Activated gamma-delta T cell treated with anti-CD3 and anti-CD28 coated beads, Interleukin-2, amount 50 U/mL, for 16 hours (primary cell): ENCODE results near the gene IGSF3.
"Not testable (repeated sequence)": the region's sequence is repeated elsewhere in the genome, so short reads cannot be mapped to it uniquely, and the experiment has no call there.

Experiments
- DNase-seq: peaks from one replicate; pipeline ENCODE4 v3.0.0-alpha.2; 2020; ENCODE audit warnings: low read depth

Gene IGSF3

DNA sequence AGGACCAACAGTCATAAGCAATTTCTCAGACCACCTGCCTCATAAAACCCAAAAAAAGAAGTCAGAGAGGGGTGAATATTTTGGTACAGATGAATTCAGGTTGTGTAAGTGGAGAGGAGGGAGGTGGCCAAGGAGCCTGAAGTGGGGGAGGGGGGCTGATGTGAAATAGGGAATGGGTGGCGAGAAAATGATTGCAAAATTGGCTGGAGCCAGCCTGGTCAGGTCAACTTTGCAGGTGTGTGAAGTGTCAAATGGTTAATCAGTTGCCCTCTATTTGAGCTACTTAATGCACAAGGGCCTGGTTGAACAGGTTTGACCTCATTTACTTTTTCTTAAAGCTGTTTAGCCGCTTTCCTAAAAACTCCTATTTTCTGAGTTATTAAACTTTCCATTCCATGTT, 38.1 kb downstream of the IGSF3 start:
- DNase-seq, result not testable (repeated sequence)

DNA sequence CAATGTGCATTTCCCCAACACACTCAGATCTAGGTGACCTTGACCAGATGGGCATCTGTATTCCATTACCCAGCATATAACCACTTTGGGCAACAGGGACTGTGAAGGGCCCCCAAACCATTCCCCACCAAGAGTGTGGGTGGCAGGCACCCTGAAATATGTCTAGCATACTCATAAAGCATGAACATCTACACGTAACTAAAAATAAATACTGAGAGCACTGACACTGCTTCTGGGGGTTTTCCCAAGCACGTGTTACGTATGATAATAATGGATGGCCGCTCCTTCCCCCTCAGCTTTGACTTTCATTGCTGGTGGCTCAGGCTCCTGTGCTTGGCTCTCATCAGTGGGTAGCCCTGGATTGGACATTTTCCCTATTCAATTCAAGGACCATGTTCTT, 39.1 kb downstream of the IGSF3 start:
- DNase-seq, result no peak

DNA sequence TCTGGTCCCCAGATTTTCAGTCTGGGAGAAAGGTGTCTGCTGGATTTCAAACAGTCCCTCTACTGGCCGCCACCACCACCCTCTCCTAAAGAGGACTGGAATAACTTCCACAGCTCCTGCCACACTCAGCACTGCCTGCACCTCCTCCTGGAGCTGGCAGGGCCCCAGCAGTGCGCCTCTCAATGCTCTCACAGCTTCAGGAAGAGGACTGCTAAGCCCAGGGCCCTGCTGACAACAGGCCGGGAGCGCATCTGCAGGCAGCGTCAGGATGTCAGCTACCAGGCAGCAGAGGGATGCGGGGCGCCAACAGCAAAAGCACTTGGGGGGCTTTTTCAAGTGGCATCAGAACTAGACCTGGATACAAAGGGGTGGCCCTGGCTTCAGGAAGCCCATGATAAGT, 40.2 kb downstream of the IGSF3 start:
- DNase-seq, result not testable (repeated sequence)

DNA sequence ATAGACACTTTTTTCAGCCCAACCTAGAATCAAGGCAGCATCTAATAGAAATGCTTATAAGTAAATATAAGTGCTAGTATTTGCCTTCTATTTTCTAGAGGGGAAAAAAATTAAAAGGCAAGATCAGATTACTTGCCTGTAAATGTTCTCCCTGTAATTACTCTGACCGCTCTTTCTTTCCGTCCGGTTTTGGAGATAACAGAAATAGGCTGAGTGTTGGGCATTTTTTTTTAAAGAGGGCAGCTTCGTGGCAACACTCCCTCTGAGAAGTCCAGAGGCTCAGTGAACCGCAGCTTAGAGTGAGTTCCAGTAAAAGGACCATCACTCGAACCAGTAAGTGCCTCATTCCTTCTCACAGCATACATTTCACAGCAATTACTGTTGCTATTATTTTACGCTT, 40.6 kb downstream of the IGSF3 start:
- DNase-seq, result not testable (repeated sequence)

DNA sequence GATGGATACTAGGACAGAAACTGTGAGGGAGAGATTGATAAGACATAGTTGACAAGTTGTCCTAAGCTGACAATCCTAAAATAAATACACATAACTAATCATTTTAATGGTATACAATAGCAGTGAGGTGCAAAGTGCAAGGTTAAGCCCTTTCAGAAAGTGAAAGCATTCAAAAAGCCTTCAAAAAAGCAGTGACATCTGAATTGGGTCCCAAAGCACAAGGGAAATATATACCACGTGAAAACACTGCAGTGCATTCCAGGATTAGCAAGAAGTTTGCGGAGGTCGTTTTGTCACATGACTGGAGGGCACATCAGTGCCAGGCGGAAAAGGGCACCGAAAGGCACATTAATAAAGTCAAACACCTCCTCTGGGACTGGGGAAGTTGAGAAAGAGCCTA, 42.4 kb downstream of the IGSF3 start:
- not testable (repeated sequence) for DNase-seq

DNA sequence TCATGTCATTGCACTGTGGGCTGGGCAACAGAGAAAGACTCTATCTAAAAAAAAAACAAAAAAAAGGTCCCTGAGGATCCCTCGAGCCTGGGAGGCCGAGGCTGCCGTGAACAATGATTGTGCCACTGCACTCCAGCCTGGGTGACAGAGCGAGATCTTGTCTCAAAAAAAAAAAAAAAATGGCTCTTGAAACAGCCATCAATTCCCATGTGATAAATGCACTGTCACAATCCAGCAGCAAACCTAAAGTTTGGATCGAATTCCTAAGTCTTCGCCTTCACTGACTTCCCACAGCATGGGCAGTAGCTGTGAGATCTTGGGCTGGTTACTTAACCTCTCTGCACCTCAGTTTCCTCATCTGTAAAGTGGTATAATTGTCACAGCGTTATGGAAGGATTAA, 43.5 kb downstream of the IGSF3 start:
- DNase-seq, result no peak

DNA sequence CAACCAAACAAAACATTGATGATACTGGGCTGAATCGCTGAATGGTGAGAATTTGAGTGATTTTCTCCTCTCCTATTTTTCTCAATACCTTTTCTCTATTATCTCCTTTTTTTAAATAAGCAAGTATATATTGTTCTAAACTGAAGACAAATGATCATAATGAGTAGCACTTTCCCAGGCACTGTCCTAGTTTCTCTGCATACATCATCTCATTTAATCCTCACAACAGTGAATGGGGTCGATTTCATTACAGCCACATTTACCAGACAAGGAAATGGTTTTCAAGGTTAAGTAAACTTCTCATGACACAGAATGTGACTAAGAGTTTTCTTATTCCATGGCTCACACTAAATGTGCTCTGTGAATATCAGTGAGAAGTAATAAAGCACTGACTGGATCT, 45.0 kb downstream of the IGSF3 start:
- DNase-seq, result not testable (repeated sequence)

DNA sequence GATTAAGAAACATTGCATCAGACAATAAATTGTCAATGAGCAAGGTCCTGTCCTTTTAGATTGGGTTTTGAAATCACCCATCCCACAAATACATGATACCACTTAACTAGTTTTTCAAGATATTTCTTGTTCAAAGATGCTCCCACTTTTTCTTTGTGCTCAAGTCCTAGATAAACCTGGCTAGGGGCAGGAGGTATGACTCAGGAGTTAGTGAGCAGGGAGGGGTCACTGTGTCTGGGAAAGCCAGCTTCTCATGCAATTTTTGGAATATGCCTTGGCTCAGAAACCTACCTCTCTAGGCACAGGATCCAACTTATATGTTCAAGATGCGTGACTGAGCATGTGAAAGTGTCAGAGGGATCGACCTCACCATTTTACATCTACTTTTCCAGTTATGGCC, 45.8 kb downstream of the IGSF3 start:
- DNase-seq, result not testable (repeated sequence)

DNA sequence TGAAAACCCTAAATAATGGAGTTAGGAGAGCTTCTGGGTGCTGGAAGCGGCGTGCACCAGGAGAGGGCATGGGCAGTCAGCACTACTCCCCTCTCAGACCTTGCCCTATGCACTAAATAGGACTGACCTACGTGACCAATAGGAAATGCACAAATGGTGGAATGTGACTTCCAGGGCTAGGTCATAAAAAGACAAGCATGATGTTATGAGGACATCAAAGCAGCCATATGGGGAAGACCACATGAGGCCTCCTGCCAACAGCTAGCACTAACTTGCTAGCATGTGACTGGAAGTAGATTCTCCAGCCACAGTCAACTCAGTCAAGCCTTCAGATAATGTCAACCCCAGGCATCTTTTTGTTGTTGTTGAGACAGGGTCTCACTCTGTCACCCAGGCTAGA, 47.1 kb downstream of the IGSF3 start:
- DNase-seq, result not testable (repeated sequence)

DNA sequence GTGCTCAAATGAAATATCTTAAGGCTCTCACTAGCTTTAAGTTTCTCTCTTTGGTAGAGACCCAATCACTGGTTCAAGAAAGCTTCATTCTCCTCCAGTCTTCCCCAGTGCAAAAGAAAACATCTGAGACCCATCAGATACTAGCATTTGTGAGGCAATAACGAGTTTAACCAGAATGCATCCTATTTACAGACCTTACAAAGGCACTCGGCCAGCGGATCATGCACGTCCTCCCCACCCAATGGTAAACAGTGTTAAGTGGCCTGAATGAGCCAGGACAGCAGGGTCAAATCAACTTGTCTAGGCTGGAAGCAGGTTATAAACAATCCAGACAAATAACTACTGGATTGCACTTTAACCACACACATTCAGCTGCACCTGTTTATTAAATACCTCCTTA, 48.4 kb downstream of the IGSF3 start:
- DNase-seq, result not testable (repeated sequence)

DNA sequence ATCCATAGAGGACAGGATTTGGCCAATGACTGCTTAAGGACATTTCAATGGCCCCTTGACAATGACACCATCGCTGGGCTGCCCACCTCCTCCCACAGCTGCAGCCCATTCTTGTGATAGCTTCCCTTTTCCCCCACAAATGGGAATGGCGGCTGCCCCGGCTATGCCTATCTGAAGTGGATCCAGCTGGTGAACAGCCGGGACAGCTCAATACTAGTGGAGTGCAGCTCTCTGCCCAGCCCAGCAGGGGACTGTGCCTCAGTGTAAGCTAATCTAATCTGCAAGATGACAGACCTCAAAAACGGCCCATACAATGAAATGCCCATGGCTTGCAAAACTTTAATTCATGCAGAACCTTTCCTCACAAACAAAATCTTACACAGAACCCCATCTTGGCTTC, 49.7 kb downstream of the IGSF3 start:
- DNase-seq, result not testable (repeated sequence)

DNA sequence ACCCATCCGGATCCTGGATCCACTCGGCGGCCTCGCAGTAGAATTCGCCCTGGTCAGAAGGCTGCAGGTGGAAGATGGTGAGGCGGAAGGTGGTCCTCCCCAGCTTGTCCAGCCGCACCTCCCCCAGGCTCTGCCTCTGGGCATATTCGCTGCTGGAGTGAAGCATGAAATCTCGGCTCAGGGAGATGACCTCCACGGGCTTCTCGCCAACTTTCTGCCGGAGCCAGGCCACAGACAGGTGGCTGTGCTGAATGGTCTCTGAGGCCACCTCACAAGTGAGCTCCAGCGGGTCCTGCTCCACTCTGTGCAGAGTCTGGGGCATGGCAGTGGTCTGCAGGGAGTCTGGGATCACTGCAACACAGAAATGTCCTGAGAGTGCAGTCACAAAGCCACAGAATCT, 53.7 kb downstream of the IGSF3 start:
- DNase-seq, result not testable (repeated sequence)

DNA sequence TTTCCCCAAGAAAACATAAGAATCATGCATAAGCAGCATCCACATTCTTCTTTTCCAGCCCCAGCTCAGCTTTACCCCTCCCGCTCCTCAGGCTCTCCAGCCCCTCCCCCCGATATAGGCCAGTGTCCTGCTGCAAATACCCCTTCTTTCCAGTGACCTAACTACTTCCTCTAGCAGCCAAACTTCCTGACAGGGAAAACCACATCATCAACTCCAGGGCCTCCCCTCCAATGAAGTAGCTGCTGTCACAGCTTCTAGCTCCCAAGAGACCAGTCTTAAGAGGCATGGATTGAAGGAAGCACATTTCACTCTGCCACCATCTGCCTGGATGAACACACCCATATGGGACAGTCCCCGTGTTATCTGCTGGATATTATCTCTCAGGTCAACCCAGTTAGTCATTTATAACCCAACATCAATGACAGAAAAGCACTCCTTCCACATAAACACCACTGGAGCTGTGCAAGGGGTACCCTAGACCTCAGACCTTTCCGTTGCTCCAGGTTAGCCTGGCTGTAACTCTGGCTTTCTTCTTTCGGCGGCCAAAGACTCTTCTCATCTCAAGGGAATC, 57.6 kb downstream of the IGSF3 start:
- not testable (repeated sequence) for DNase-seq

DNA sequence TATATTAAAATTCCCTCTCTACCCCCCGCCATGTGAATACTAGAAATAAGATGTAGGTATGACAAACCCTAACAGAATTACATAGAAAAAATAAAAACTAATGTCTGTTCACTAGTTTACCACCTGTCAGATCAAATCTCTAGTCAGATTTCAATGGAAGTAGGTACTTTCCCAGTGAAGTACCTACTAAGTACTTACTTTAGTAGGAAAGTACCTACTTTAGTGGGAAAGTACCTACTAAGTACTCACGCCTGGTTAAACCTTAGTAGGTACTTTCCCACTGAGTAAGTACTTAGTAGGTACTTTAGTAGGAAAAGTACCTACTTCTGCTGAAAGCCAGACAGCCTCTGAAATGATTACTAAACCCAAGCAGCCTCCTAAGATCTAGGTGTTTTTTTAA, 58.7 kb downstream of the IGSF3 start:
- DNase-seq, result not testable (repeated sequence)

DNA sequence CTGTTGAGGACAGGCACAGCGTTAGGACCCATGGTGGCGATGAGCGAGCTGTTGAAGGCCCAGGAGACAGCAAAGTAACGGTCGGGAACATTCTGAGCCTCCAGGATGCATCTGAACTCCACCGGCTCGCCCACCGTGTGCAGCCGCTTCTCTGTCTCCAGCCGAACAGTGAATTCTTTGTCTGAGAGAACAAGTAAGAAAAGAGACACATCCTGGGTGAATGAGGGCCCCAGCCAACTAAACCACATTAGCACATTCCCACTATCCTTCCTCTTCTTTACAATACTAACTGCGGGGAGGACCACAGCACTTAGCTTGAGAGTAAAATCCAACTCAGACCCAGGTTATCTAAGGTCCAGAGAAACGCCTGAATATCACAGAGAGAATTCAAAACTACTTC, 59.4 kb downstream of the IGSF3 start:
- not testable (repeated sequence) for DNase-seq

DNA sequence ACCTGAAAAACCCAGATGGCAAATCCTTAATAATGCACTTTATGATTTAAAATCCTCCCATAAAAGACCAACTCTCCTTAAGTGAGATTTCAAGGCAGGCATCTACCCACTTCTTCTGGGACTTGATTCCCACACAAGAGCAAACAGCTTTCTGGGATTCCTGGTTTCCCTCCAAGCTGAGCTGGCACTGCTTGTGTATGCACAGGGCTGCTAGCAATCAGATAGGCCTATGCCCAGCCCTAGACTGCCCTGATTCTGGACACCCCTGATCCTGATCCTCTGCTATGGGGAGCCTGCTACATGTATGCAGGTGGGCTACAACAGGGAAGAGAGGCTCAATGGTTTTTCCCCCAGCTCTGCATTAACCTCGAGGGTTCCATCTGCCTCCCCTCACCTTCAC, 60.1 kb downstream of the IGSF3 start:
- not testable (repeated sequence) for DNase-seq

DNA sequence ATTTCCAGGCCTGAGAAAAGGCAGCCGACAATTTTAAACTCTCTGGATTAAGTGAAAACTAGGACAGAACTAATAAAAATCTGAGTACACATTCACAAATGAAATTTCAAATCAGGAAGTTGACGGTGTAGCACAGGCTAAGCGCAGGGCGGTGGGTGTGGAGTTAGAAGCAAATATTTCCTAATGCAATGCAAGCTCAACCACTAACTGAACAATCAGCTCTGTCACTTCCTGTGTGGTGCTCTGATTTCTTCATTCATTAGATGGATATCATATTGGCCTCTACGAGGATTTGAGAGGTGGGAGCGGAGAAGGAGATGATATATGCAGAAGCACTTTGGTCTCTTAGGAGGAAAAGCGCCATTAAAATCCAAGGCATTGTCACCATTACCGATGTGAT, 61.5 kb downstream of the IGSF3 start:
- not testable (repeated sequence) for DNase-seq

DNA sequence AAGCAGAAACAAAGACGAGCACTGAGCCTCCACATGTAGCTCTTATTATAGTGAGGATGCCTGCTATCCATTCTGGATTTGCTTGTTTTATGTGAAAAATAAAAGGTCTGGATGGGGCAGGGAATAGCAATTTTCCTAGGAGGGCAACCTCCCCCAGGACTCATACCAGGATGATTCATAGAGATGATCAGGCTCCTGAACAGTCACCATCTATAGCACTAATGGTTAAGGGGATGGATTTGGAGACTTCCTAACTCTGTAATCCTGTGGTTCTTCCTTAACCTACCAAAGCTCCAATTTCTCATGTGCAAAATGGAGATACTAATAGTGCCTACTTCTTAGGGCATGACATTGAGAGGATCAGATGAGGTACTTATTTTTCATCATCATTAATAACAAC, 62.2 kb downstream of the IGSF3 start:
- DNase-seq, result no peak

DNA sequence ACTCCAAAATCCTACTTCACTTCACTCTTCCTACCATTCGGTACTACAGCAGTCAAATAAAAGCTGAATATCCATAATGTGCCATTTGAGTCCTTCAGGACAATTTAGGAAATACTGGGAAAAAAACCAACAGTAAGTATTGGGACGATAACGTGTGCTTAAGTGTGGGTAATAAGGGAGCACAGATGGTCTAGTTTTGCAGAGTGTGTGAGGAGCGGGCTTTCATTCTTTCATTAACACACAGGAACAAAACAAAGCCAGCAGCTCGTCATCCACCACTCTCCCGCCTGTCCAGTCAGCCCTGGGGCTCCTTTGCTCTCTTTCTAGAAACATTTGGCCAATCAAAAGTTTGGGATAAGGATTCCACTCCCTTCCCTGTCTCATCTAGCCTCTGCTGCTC, 63.1 kb downstream of the IGSF3 start:
- not testable (repeated sequence) for DNase-seq

DNA sequence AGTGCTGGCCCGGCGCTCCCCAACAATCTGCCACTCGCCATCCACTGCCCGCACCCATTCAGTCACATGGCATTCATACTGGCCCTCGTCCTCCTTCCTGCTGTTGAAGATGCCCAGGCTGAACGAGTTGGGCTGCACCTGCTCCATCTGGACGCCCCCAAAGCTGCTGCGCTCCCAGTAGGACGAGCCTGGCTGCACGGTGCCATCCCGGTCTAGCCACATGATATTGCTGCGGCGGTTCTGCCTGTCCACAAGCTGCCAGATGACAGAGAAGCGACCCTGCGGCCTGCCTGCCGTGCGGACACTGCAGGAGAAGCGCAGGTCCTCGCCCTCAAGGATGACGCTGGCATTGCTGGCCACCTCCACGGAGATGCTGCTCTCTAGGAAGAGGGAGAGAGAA, 63.9 kb downstream of the IGSF3 start:
- not testable (repeated sequence) for DNase-seq

DNA sequence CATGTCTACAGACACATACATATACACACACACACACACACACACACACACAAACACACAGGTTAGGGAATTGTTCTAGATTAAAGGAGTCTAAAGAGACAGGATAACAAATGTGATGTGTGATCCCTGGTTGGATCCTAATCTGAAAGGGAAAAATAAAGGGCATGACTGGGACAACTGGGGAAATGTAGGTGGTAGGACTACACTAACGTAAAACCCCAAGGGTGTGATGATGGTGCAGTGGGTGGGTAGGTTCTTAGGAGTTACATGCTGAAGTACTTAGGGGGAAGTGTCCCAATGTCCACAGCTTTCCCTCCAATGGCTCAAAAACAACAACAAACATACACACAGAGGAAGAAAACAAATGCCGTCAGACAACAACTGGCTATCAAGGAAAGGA, 68.2 kb downstream of the IGSF3 start:
- not testable (repeated sequence) for DNase-seq

DNA sequence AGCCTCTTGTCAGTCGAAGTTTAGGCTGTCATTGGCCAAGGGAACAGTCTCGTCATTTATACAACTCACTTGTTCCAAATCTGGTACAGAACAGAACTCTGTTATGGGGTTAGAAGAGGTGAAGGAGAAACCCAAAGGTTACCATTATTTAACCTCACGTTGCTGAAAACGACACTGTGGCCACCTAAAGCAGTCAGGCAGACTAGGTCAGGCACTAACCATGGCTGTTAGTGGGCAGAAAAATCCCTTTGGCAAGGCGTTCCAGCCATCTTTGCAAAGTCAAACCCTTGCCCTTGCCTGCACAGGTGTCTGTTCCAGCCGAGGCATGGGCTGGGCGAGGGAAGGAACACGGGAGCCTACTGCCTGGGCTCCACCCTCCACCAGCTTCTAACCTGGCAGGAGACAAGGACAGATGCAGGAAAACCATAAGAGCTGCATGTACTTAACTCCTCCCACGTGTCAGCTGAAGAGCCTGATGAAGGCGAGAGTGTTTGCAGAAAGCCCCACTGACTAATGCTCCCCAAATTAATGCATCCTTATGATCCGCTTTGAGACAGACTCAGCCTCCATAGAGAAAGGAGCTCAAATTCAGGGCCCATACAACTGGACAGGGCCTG, 69.0 kb downstream of the IGSF3 start:
- DNase-seq, result not testable (repeated sequence)

DNA sequence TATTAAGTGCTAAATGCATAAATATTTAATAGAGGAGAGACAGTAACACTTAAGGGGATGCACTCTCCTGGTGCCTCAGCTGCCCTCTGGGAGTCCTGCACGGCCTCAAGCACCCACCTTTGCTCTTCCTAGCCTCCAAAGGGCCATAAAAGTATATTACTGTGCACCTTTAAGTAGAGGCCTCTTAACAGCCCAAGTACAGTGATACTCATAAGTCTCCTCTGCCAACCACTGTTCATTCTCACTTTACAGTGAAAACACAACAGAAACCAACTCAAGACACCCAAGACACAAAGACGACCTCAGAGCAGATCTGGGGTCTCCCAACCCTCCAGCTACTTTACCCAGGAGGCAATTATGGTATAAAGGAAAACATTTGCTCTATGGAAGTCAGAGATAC, 70.1 kb downstream of the IGSF3 start:
- not testable (repeated sequence) for DNase-seq

DNA sequence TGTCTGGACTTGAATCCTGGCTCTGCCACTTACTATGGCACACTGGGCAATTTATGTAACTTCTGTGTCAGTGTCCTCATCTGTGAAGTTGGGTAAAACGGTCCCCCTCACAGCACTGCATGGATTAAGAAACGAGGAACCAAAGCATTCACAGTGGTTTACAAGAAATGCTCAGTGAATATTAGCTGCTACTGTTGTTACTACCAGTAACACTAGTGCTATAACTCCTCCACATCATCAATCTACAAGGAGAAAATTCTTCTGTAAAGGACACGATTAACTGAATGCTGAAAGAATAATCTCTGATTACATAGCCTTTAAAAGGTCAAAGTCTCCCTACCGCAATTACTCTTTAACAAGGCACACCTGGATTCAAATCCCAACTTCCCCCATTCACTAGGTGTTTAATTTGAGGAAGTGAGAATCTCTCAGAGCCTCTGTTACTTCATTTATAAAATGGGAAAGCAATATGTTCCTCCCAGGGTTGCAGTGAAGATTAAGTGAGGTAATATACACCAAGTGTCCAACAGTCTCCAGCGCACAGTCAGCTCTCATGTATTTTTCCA, 70.7 kb downstream of the IGSF3 start:
- not testable (repeated sequence) for DNase-seq
